Renal cortical epithelial cell (primary cell): ENCODE results near the gene COL16A1. TPM values are rescaled to one million over a fixed set of nuclear protein-coding genes. Genes with fewer than 3 reads are reported as not detected.

Experiments
- DNase-seq: peaks from one replicate; pipeline ENCODE4 v3.0.0-alpha.2; 2011; ENCODE audit warnings: low read depth
- total RNA-seq: library from RNA; depleted of rRNA; stranded (reverse); fragments of >200 nt; gene quantifications from 2 replicates; pipeline ENCODE4 v1.2.3, GENCODE V29; 2014

COL16A1 gene
- 14.5 and 14.8 TPM in 2 replicates for total RNA-seq

- DNase-seq: no peak
Measured at GRCh38 chr1:31703431-31704270, at the start of gene COL16A1. Gene COL16A1 (minus strand): TSS chr1:31704017. CDS start chr1:31702193, 1,824 bp downstream.

- no peak for DNase-seq
Measured at GRCh38 chr1:31752952-31753475, 49.2 kb upstream of the COL16A1 start.

- DNase-seq: no peak
Measured at GRCh38 chr1:31752258-31752657, 48.4 kb upstream of the COL16A1 start.

- no peak for DNase-seq
Measured at GRCh38 chr1:31751822-31752241, 48.0 kb upstream of the COL16A1 start.

- no peak for DNase-seq
Measured at GRCh38 chr1:31750858-31751510, 47.2 kb upstream of the COL16A1 start.

- DNase-seq: no peak
Measured at GRCh38 chr1:31749785-31750735, 46.2 kb upstream of the COL16A1 start.

- DNase-seq: no peak
Measured at GRCh38 chr1:31748365-31748764, 44.5 kb upstream of the COL16A1 start.

- no peak for DNase-seq
Measured at GRCh38 chr1:31747304-31747703, 43.5 kb upstream of the COL16A1 start.

- DNase-seq: no peak
Measured at GRCh38 chr1:31746687-31747086, 42.9 kb upstream of the COL16A1 start.

GRCh38 chr1:31745946-31746670 lies 42.3 kb upstream of the COL16A1 start:
- DNase-seq: no peak

GRCh38 chr1:31745096-31745945 lies 41.5 kb upstream of the COL16A1 start:
- no peak for DNase-seq

GRCh38 chr1:31744165-31744888 lies 40.5 kb upstream of the COL16A1 start:
- no peak for DNase-seq

- no peak for DNase-seq
Measured at GRCh38 chr1:31742462-31743212, 38.8 kb upstream of the COL16A1 start.

- DNase-seq: no peak
Measured at GRCh38 chr1:31739346-31739745, 35.5 kb upstream of the COL16A1 start.

- peak; percentile 13 for DNase-seq
Measured at GRCh38 chr1:31736675-31737074, 32.9 kb upstream of the COL16A1 start.

- DNase-seq: no peak
Measured at GRCh38 chr1:31735571-31735970, 31.8 kb upstream of the COL16A1 start.

- DNase-seq: no peak
Measured at GRCh38 chr1:31734582-31735107, 30.8 kb upstream of the COL16A1 start.
